MV-4-11 (cell line): ENCODE measurements around the gene RNF31.

Experiments
- DNase-seq: peaks from one replicate; lab custom pipeline; 2025; lab: John Stamatoyannopoulos, UW

RNF31 gene

GRCh38 chr14:24182110-24182882, 35.0 kb downstream of the RNF31 start:
- no peak for DNase-seq

GRCh38 chr14:24183014-24183481, 35.8 kb downstream of the RNF31 start:
- no peak for DNase-seq

GRCh38 chr14:24184104-24184970, 37.0 kb downstream of the RNF31 start:
- DNase-seq: no peak

GRCh38 chr14:24185026-24185425, 37.7 kb downstream of the RNF31 start:
- no peak for DNase-seq

GRCh38 chr14:24185741-24186140, 38.4 kb downstream of the RNF31 start:
- no peak for DNase-seq

GRCh38 chr14:24186831-24187538, 39.7 kb downstream of the RNF31 start:
- DNase-seq: no peak

GRCh38 chr14:24187539-24187915, 40.2 kb downstream of the RNF31 start:
- DNase-seq: no peak

- peak; percentile 94 for DNase-seq
Observed at GRCh38 chr14:24188251-24189058, 41.2 kb downstream of the RNF31 start, which contains the start of gene IPO4. Gene IPO4 (minus strand): TSS chr14:24188816. CDS start chr14:24188787, 29 bp downstream.

- no peak for DNase-seq
Observed at GRCh38 chr14:24189059-24189375, 41.7 kb downstream of the RNF31 start.

- no peak for DNase-seq
Observed at GRCh38 chr14:24189460-24189859, 42.2 kb downstream of the RNF31 start.

- DNase-seq: no peak
Observed at GRCh38 chr14:24190416-24190815, 43.1 kb downstream of the RNF31 start.

- no peak for DNase-seq
Observed at GRCh38 chr14:24192933-24193332, 45.6 kb downstream of the RNF31 start.

GRCh38 chr14:24194186-24194872, 47.0 kb downstream of the RNF31 start:
- no peak for DNase-seq

GRCh38 chr14:24194873-24195185, 47.5 kb downstream of the RNF31 start:
- DNase-seq: no peak

GRCh38 chr14:24195186-24196070, 48.1 kb downstream of the RNF31 start, which contains the start of gene TM9SF1:
Gene TM9SF1 (minus strand): TSS chr14:24195441. CDS start chr14:24195019, 422 bp downstream.
- DNase-seq: peak; percentile 75

- DNase-seq: peak; percentile 41
Observed at GRCh38 chr14:24196071-24197055, 49.1 kb downstream of the RNF31 start.

GRCh38 chr14:24197056-24197450, 49.8 kb downstream of the RNF31 start:
- no peak for DNase-seq

GRCh38 chr14:24198814-24199524, 51.7 kb downstream of the RNF31 start:
- no peak for DNase-seq
